DMS 273 treated with DMSO at 0.1 percent for 48 hours (cell line): ENCODE results near the gene DHRS9.

ENCODE experiments used
- DNase-seq: peaks from one replicate; lab custom pipeline; 2025; lab: John Stamatoyannopoulos, UW

The DHRS9 gene

DNA sequence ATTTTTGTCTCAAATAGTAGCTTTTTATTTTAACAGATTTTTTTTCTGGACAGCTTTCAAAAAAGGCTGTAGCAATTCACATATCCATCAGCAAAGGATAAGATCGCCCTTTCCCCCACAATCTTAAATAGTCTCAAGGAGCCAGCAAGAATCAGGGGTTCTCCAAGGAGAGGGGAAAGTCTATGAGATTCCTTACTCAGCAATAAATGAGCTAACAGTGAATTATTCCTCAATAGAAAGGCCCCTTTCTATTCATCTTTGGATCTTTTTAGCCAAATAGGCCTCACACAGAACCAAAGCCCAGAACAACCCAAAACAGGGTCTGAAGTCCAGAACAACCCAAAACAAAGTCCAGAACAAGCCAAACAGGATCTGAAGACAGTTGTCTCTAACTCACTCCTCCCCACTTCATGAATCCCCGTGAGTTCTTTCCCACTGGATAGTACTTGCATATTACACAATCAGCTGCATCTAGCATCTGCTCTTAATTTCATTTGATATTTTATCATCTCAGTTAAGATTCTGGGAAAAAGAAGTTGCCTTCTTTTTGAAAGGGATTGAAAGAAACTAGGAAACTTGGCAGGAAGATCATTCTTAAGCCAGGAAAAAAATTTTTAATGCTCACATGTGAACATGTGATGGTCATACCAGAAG is 3.4 kb upstream of the DHRS9 start:
- no peak for DNase-seq

DNA sequence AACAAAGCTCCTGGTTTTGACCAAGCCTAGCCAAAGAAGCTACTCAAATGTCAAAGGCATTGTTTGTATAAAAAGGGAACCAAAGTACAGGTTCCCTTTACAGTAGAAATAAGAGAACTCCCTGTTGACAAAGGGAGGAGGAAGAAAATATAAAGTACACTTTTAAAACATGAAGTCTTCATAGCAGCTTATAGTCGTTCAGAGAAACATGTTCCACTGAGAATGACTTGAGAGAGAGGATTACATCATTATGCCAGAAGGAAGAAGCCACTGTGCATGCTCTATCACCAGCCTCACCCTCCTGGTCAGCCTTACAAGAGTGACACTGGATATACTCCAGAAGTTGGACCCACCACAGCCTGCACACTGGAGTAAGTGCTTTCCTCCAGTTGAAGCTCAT is 2.5 kb upstream of the DHRS9 start:
- DNase-seq, result no peak

DNA sequence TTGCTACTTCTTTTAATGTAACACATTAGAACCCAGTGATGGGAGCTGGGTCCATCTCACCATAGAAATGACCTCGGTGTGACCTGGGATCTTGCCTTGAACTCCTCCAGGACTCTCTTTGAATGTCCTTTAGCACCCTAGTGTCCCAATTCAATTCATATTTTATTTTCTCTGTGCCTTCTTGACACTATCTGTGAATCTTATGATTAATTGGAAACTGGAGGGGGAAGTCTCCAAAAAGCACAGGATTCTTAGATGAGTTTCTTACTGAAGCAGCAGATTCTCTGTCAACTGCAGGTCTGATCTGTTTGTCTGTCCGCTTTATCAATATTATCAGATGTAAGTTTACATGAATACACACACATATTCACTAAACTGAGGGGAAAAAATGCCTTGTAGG is 470 bp downstream of the DHRS9 start:
- DNase-seq, result no peak

DNA sequence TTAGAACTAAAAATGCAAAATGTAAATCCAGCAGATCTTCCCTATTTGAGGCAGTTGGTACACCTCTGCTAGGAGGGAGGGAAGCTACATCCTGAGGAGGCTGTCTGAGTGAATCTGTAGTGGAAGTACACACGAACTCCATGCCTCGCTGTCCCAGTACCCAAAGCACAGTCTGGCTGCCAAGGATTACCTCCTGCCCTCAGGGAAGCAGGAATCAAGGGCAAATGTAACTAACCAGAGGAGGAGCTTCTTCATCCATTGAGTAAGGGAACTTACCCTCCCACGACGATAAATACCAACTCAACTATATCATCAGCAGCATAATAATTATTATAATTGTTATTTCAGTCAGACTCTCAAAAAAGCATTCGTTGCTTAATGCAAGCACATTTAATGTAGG is 2.1 kb downstream of the DHRS9 start:
- DNase-seq, result no peak

DNA sequence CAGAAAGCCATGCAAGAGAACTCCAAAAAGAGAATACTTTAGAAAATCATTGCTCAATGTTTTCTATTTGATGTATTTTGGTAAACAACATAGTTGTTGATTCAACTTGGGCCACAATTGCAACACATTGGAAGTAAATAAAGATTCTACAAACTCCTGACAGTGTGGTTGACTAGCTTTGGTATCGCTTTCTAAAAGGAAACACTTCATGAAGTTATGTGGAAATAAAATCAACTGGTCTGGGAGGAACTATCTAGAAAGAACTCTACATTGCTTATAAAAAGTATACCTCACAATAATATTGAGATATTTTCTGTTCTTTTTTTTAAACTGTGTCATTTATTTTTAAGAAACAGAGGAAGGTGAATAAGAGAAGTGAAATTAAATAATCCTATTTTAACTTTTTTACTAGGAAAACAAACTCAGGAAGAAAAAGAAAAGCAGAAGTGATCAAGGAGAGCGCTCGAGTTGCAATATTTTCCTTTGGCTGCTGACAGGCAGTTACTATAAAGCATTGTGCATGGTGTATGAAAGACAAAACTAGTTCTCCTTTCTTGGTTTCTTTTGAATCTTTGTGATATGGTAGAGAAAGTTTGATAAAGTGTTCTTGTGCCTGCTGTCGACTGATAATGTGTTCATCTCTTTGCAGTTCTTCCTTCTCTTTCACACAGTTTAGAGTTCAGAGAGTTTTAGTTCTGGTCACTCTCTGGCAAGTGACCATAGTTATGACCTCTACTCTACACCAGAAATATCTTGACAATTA is 3.0 kb downstream of the DHRS9 start:
- no peak for DNase-seq

DNA sequence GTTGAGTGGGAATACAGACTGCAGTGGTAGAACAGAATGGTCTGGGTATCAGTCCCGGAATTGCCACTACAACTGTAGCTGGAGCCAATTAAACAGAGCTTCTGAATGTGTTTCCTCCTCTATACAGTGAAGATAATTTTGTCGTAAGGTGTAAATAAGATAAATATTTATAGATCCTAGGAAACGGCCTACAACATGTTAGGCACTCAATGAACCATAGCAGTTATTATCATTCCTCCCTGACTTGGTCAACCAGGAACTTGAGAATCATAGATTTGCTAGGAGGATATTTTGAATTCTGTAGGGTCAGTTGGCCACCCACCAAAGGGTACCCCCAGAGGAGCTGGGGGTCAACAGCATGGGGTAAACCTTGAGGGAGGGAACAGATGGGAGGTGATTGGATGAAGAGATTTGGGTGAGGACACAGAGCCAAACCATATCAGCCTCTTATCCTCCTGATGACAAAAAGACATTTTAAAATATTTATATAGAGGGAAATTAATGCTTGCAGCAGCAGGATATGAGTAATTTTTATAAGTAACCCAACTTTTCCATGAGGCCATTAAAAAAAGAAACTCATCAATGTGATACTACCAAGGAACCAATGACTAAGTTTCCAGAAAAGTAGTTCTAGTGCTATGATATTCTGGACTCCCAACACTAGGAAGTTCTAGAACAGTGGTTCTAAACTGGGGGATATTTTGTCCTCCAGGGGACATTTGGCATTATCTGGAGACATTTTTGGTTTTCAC is 4.0 kb downstream of the DHRS9 start:
- no peak for DNase-seq

DNA sequence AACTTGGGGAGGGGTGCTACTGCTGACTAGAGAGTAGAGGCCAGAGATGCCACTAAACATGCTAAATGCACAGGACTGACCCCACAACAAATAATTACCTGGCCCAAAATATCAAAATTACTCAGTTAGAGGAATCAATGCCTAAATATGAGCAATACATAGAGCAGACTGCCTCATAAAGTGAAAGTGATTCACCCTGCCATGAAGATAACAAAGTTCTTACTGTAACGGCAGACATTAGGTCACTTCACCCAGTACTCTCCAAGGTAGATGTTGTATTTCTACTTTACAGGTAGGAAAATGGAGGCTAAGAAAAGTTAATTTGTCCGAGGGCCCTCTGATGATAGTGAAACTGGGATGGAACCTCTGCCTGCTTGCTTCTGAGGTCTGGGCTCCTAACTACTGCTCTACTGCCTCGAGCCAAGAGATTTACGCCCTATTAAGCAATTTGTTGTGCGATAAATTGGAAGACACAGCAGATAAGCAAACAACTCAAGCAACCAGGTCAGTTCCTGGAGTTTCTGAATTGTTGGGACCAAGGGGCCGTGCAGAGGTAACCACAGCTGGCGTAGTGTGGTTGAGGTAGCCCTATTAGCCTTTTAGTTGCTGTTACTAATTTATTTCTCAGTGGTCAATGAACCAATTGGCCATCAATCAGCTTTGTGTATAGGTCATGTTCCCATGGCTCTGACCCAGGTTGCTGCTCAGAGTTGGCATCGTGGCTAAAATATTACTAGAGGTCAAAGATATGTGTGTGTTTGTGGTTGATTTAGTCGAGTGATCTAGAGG is 4.8 kb downstream of the DHRS9 start:
- no peak for DNase-seq

DNA sequence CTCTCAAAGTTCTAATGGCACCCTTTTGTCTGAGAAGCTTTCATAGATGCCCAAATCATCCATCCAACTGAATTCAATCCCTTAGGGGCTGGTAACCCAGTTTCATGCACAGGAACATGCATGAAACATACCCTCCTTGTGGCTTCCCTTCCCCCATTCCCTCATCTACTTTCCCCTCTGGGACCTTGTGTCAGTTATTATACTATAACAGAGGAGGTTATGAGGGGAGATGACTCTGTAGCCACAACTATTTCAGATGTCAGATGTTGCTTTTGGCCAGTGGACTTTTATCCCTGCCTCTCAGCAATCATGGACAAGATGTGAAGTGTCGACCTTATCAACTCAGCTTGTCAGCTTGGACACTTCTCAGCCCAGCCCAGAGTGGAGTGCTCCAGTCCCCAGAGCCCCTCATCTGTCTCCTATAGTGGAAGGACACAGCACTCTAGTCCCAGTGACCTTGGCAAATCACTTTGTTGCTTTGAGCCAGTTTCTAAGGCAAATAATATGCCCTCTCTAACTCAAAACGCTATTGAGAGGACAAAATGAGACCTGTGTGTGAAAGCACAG is 8.4 kb downstream of the DHRS9 start:
- no peak for DNase-seq

DNA sequence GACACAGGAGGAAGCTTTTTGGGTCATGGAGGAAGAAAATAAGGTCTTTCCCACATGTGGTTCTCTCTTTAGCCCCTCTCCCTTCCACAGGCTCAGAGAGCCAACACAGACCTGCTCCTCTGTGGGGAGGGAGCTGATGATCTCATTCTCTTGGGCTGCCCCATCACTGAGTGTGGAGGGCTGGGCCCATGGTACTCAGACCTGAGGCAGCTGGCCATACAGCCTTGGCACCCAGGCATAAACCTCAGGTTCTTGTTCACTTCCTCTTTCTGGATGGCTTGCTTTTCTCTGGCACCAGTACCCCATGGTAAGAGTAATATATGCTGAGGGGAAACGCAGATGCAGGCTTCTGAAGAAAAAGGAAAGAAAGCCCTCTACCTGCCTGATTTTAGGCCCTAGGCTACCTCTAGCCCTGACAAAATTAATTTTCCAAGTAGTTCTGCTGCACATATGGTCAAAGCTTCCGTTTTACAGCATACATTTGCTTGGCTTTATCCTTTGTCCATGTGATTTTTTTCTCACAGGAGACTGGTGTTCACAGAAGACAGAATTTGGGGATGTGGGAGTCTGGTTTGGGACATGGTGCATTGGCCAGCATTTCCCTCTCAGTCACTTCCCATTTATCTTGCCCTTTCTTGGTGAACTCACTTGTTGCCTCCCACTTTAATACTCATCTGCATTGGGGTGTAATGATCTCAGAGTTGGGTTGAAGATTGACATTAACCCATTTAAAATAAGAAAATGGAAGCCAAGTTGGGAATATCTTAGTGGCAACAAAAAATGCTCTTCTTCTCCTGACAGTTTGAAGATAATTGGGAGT is 11.1 kb downstream of the DHRS9 start:
- DNase-seq, result no peak

DNA sequence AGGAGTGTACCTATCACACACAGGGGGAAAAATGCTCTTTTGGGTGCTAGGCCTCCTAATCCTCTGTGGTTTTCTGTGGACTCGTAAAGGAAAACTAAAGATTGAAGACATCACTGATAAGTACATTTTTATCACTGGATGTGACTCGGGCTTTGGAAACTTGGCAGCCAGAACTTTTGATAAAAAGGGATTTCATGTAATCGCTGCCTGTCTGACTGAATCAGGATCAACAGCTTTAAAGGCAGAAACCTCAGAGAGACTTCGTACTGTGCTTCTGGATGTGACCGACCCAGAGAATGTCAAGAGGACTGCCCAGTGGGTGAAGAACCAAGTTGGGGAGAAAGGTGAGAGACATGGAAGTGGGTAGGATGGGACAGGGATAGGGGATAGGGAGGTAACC is 12.2 kb downstream of the DHRS9 start:
- DNase-seq, result no peak

DNA sequence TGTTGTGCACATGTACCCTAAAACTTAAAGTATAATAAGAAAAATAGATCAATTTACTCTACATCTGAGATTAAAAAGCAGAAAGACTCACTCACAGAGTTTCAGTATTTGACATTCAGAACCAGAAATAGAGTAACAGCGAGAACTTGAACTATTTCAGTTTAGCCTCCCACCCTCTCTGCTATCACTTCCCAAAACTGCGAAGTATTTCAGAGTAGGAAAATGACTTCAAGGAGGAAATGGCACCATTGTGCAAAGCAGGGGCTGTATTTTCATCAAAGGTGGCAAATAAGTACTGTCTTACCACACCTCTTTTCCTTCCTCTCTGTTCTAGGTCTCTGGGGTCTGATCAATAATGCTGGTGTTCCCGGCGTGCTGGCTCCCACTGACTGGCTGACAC is 13.6 kb downstream of the DHRS9 start:
- DNase-seq, result no peak

DNA sequence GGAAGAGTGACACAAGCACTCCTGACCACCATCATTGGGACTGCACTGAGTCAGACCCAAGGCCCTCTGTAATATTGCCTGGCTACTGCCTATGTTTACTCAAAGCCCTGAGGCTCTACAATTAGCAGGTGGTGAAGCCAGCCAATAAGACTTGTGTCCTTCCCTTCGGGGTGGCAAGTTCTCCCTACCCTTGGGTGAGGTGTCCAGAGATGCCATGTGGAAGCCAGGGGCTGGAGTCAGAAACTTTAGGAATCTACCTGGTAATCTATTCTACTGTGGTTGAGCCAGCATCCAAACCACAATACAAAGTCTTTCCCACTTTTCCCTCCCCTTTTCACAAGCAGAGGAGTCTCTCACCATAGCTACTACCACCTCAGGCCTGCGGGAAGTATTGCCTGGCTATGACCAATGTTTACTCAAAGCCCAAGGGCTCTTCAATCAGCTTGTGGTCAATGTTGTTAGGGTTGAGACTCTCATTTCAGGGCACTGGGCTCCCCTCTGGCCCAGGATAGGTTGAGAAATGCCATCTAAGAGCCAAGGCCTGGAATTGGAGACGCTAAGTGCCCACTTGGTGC is 17.6 kb downstream of the DHRS9 start:
- DNase-seq, result no peak

DNA sequence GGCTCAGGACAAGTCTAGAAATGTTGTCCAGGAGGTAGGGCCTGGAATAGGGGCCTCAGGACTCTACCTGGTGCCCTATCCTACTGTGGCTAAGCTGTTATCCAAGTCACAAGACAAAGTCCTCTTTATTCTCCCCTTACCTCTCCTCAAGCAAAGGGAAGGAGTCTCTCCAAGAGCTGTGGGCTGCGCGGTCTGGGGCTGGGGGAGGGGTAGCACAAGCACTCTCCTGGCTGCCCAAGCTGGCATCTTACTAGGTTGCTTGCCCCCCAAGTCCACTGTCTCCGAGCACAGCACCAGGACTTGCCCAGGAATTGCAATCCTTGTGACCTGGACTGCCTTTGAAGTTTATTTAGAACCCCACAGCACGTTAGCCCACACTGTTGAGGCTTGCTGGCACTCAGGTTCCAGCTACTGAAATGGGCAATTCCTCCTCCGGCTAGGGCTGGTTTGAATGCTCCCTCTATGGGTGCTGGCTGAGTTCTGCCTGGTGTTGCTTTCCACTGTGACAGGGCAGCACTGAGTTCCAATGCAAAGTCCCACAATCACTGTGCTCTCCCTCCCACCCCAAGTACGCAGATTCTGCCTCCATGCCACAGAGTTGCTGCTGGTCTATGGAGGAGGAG is 18.5 kb downstream of the DHRS9 start:
- DNase-seq, result no peak

DNA sequence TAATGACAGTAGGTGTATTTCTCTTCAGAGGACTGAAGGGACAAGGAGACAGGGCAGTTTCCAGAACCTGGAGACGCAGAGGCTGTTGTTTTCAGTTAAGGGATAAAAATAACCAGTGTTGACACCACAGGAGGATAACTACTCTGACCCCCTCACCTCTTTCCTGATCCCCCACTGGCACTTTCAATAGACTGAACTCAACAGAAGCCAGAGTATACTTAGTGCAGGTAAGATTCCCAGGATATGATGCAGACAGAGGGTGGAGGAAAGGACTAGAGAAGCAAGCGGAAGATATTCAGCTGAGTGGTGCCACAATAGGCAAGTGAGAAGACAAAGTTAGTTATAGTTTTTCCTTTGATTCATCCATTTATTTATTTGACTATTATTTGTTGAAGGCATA is 19.8 kb downstream of the DHRS9 start:
- no peak for DNase-seq

DNA sequence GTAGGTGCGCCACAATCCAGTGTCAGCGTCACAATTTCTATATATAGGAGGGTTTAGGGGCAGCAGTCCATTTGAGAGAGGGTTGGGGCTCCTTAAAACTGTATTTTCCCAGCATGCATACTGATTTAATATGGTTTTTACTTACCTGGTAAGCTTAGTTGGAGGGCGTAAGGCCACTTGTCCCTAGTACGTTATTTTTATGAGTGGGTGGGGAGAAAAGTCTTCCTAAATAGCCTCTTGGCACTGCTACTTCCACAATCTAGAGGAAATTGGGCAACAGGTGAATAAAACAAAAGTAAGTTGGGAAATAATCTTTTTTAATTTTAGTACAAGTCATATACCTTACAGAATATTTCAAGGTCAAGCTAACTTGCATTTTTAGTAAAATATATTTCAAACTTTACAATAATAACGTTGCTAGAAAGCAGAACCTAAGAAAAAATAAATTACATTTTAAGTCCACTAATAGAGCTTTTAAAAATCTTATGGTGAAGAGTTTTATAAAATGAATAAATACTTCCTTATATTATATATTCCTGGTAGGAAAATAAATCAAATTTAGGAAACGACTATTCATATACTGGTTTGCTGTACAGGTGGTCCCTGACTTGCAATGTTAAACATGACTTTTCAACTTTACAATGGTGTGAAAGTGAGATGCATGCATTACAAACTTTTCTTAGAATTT is 20.9 kb downstream of the DHRS9 start:
- no peak for DNase-seq

DNA sequence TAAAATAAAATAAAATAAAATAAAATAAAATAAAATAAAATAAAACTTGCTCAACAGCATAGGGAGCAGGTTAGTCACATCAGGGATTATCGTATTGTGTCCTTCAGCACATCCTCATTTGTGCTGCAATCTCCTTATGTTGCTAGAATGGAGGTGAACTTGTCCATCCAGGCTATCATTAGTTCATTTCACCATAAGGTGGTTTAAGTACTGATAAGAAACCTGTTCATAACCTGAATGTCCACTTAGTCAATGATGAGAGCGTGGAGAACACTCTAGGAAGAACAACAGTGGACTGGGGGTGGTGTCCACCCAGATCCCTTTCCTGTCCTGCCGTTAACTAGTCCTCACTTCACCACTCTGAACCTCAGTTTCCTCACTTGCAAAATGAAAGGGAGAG is 21.9 kb downstream of the DHRS9 start:
- DNase-seq, result no peak

DNA sequence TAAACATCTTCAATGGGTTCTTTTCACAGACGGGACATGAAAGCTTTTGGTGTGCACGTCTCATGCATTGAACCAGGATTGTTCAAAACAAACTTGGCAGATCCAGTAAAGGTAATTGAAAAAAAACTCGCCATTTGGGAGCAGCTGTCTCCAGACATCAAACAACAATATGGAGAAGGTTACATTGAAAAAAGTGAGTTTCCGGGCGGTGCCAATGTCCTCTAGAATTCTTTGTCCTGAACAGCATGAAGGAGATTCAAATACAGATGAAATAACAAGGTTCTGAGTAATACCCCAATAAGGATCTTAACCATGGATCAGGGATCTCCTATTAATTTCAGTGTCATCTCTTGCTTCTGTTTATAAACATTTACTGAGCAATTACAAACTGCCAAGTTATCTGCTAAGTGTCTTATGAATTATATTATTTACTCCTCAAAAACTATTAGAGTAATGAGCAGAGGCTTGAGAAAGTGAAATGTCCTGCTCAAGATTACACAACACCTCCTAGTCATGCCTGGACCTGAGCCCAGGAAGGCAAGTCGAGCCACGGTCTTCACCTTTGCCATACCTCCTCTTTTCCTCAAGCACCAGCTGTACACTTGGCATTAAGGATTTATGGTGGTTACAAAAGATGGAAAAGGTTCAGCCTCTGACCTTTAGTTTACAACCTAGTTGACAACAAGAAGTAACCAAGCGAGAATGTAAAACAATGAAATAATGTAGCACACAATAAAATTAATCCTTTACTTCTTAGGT is 22.6 kb downstream of the DHRS9 start:
- DNase-seq, result no peak

DNA sequence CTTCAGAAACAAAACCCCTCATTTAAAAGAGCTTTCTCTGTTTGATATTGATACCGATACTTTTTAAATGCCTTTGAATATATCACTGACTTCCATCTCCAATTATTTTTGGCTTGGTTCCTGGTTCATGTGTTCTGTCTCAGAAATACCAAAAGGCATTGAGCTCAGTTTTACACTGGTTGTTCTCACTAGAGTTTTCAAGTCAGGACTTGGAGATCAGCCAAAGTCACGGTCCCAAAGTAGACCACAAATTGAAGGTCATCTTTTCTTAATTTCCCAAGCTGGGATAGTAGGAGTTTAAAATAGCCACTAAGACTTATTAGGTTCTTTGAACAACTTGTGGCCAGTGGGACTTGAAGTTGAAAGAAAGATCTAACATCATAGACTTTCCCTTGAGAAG is 24.2 kb downstream of the DHRS9 start:
- no peak for DNase-seq

DNA sequence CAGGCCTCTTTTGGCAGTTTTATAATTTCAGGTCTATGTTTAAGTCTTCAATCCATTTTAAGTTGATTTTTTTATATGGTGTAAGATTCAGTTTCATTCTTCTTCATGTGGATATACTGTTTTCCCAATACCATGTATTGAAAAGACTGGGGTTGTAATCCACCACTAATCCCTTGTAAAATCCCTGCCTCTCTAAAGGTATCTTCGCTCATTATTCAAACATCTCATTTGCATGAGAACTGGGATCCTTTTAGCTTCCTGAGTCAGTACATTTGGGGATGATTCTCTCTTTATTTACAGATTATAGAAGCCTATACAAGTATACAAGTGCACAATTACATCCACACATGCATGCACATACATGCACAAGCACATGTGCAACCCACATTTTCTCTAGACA is 25.3 kb downstream of the DHRS9 start:
- DNase-seq, result no peak
